Epithelial cell of proximal tubule (primary cell): ENCODE results near the gene CMTM8. TPM values are rescaled to one million over a fixed set of nuclear protein-coding genes. Genes with fewer than 3 reads are reported as not detected.

ENCODE experiments used
- DNase-seq: peaks from one replicate; pipeline ENCODE4 v3.0.0-alpha.2; 2011; ENCODE audit warnings: low read depth
- H3K4me3 ChIP-seq: 2 replicates; pipeline ENCODE4 v1.5.1; 2011; ENCODE audit warnings: low read depth, mild to moderate bottlenecking, low read length
- total RNA-seq: library from RNA; depleted of rRNA; stranded (reverse); fragments of >200 nt; gene quantifications from 2 replicates; pipeline ENCODE4 v1.2.3, GENCODE V29; 2015
- TF ChIP-seq, protein P1 (sequence below): conservative IDR thresholded peaks from 2 replicates; pipeline ENCODE4 v1.5.1; 2012; ENCODE audit warnings: low read depth, mild to moderate bottlenecking, low read length

CMTM8 gene
- total RNA-seq, 1 donor from 2014 or later: 9.2 TPM

DNA sequence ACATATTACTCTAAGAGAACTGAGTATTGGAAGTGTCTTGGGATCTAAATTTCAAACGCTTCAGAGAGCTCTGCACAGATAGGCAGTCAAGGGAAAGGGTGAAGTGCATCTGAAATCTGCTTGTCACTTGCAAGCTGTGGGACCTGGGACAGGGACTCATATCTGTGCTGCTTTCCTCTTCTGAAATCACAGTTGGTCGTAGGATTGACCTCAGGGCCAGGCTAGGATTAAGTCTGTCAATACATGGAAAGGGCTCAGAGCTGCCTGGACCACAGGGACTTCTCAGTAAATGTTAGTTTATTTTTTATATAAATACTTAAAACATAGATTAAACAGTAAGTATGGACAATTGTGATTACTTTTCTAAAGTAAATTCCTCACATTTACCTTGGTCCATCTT lies 78.5 kb downstream of the CMTM8 start:
- TF ChIP-seq, protein P1, sequence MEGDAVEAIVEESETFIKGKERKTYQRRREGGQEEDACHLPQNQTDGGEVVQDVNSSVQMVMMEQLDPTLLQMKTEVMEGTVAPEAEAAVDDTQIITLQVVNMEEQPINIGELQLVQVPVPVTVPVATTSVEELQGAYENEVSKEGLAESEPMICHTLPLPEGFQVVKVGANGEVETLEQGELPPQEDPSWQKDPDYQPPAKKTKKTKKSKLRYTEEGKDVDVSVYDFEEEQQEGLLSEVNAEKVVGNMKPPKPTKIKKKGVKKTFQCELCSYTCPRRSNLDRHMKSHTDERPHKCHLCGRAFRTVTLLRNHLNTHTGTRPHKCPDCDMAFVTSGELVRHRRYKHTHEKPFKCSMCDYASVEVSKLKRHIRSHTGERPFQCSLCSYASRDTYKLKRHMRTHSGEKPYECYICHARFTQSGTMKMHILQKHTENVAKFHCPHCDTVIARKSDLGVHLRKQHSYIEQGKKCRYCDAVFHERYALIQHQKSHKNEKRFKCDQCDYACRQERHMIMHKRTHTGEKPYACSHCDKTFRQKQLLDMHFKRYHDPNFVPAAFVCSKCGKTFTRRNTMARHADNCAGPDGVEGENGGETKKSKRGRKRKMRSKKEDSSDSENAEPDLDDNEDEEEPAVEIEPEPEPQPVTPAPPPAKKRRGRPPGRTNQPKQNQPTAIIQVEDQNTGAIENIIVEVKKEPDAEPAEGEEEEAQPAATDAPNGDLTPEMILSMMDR: no peak
- no peak for DNase-seq
- no peak overlapping the region for H3K4me3 ChIP-seq

DNA sequence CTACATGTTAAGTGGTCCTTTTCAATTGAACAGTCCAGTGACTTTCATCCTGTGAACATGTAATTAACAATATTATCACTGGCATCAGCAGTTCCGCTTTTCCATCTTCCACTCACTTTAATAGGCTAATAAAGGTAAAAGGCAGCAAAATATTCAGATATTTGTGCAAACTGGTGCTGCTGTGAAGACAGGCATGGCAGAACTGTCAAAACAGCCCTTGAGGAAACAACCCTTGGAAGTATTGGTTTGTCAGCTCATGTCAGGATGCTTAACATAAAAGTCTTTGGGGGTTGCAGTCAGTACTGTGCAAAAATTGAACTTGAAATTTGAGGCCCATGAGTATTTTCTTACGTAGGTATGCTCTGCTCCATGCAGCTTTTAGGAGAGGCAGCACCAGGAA lies 81.1 kb downstream of the CMTM8 start:
- no peak for DNase-seq
- H3K4me3 ChIP-seq: no peak overlapping the region
- TF ChIP-seq, protein P1: no peak

DNA sequence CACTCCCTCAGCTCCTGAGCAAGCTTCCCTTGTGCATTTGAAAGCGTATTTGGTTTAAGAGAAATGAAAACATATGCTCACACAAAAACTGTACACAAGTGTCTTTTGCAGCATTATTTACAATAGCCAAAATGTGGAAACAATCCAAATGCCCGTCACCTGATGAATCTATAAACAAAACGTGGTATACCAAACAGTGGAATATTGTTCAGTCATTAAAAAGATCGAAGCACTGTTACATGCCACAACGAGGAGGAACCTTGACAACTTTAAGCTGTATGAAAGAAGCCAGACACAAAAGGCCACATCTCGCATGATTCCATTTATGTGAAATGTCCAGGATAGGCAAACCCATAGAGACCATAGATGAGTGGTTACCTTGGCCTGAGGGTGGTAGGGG lies 81.6 kb downstream of the CMTM8 start:
- TF ChIP-seq, protein P1: no peak
- no peak overlapping the region for H3K4me3 ChIP-seq
- no peak for DNase-seq

DNA sequence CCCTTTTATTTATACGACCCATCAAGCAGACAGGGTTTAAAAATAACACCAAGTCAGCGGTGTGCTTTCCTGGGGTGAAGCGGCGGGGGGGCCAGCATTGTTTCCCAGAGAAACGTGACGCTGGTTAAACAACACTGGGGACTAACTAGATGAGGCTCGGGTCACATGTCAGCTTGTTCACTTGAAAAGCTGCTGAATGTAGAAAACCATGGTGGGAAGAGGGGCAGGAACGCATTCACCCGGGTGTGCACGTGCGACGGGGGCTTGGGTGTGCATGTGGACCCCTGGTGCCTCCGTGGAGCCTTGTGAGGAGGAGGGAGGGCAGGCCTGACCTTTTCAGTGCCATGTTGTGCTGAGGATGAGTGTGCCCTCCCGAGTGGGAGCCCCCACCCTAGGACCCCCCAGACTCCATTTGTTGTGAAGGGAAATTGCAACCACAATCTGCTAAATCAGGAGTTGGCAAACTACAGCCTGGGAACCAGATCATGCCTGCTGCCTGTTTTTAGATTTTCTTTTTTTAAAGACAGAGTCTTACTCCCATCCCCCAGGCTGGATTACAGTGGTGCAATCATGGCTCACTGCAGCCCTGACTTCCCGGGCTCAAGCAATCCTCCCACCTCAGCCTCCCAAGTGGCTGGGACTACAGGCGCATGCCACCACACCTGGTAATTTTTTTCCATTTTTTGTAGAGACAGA lies 82.8 kb downstream of the CMTM8 start:
- DNase-seq: no peak
- H3K4me3 ChIP-seq: no peak overlapping the region
- TF ChIP-seq, protein P1: no peak

DNA sequence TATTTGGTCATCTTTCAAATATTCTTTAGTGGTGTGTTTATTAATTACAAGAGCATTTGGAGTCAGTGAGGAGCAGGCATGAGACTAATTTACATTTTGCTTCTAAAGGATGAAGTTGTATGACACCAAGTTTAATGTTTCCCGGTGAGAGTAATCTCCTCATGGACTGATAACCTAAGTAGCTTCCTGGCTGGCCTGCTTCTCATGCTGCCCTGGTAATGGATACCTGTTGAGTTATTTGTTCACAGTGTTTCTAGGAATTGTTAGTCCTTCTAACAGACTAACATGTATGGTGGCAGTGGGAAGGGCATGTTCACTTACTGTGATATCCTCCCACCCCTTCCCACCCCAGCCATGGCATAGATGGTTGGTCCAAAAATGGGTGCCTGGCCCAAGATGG lies 83.8 kb downstream of the CMTM8 start:
- no peak for DNase-seq
- no peak overlapping the region for H3K4me3 ChIP-seq

DNA sequence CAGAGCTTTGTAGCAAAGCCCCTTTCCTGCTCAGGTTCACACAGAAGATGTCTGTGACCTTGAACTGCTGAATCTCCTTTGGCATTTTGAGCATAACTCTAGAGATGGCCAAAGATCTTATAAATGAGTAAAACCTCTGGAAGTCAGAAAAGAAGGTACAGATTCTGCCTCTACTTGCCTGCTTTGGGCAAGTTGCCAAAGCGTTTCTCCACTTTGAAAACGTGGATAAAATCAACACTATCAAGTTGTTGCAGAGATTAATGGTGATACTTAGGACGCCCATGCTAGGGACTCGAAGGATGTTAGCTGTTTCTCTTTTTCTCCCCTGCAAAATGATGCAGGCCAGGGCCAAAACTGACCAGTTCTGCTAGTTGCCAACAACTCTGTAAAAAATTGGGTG lies 85.1 kb downstream of the CMTM8 start:
- DNase-seq: no peak
- H3K4me3 ChIP-seq: no peak overlapping the region
- TF ChIP-seq, protein P1: no peak

More for the DNA sequence above, 83.8 kb downstream of the CMTM8 start:
- TF ChIP-seq, protein P1: no peak

DNA sequence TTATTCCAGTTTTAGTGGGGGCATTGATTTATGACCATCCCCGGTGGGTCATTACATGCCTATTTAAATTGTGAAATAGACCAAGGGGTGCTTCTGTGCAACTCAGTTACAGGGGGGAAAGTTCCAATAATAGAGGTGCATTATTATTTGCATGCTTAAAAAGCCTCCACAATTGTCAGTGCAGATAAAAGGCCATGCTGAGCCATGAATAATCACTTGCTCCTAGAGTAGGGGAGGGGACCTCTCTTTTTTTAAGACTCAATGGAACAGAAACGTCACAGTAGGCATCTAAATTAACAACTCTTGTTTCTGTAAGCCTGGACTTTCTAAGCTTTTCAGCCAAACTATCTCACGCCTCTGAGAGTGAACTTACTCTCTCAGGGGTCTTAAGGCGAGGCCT lies 86.7 kb downstream of the CMTM8 start:
- H3K4me3 ChIP-seq: no peak overlapping the region
- no peak for DNase-seq
- TF ChIP-seq, protein P1: no peak
